GM21576 (cell line): ENCODE results near the gene ZNF346.

Source experiments
- ATAC-seq: cut with Tn5 transposase; IDR thresholded peaks from one replicate; pipeline ENCODE4 v1.9.1; 2021; ENCODE audit warnings: mild to moderate bottlenecking, moderate library complexity; ENCODE audit not compliant: unreplicated experiment

Gene ZNF346

GRCh38 chr5:177093803-177094202 is 71.3 kb downstream of the ZNF346 start:
- no peak for ATAC-seq

GRCh38 chr5:177094224-177095087 is 72.0 kb downstream of the ZNF346 start:
- ATAC-seq, result no peak

- no peak for ATAC-seq
These were observed 72.7 kb downstream of the ZNF346 start for GRCh38 chr5:177095088-177095669.

- no peak for ATAC-seq
These were observed 73.9 kb downstream of the ZNF346 start for GRCh38 chr5:177096162-177097015.

- ATAC-seq, result no peak
These were observed 74.8 kb downstream of the ZNF346 start for GRCh38 chr5:177097016-177097985.

DNA sequence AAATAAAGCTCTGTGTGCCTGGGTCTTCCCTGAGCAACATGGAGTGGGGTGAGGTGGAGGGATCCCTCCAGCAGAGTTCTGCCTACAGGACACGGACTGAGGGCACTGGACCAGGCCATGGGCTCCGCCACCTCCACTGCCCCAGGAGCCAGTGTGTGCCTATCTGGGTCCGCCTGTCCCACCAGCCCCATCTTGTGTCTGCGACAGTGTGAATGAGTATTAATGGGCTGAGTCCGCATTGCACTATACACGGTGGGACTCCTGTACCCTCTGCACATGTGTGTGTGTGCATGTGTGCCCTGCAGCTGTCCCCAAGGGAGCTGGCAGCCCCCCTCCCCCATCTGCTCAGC is 75.6 kb downstream of the ZNF346 start:
- no peak for ATAC-seq

DNA sequence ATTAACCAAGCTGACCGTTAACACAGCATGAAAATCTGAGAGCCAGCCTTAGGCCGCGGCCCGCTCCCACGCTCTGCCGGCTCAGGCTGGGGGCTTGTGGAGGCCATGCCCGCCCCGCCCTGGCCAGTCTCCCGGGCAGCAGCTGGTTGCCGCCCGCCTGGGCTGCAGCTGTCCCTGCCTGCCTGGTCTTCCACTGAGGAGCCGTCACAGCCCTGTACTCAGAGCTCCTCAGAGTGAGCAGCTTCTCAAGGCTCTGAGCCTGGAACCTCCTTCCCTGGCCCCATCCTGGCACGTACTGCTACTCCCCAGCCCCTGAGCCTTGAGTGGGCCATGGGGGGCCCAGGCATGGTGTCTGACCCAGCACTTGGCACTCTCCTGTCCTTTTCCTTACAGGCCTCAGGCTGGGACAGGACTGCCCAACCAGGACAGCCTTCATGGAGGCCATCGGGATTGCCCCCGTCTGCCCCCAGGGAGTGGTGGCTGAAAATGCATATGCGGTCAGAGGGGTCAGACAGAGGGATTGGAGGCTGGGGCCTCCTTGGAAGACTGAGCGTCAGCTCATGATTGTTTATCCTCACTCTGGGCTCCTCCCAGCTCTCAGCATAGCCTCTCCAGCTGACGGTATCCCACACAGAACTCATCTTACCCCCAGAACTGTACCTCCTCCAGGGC is 76.1 kb downstream of the ZNF346 start:
- no peak for ATAC-seq

- ATAC-seq, result no peak
These were observed 77.1 kb downstream of the ZNF346 start for GRCh38 chr5:177099422-177100093.

- ATAC-seq, result no peak
These were observed 78.2 kb downstream of the ZNF346 start for GRCh38 chr5:177100714-177101121.

- ATAC-seq, result no peak
These were observed 81.2 kb downstream of the ZNF346 start for GRCh38 chr5:177103523-177104253.

DNA sequence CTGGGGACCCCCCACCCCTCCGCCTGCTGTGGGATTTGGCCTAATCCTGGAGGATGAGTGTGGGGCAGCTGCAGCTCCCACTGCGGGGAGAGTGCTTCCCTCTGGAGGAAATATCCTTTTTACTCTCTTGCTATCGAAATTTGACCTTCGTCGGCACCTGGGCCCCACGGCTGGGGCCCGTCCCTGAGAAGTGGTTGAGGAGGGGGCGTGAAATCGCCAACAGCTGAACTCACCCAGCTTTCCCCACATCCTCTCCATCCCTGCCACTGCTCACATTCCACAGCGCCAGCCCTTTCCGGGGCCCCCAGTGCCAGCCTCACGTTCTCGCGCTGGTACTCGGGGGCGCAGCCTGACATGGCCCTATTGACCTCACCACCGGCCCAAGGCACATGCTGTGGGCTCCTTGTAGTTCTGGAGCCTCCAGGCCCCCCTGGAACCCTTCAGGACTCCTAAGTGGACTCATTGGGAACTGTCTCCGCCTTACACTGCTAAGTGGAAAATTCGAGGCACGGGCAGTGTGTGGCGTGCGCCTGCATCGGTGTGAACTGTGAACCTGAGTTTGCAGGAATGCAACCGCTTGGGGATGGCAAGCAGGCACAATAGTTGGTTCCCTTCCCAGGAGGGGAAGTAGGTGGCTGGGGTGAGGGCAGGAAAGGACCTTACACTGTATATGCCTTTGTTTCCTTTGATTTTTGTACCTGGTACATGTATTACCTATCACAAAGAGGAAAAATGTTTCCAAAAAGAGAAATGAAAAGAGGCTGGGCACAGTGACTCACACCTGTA is 83.4 kb downstream of the ZNF346 start:
- no peak for ATAC-seq

GRCh38 chr5:177107159-177107558 is 84.7 kb downstream of the ZNF346 start:
- no peak for ATAC-seq

DNA sequence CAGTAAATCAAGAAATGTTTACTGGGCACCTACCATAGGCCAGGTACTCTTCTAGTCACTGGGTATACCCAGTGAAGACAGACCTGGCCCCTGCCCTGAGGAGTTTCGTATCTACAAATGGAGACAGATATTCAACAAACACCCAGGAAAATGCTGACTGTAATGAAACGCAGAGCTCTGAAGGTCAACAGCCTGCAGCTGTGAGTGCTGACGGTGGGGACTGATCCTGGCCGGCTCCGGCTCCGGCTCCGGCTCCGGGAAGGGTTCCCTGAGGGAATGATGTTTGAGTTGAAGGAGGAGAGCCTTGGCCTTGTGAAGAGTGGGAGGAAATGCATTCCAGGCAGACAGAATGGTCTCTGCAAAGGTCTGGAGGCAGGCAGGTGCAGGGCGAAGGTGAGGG is 87.3 kb downstream of the ZNF346 start:
- no peak for ATAC-seq

- ATAC-seq, result no peak
These were observed 89.4 kb downstream of the ZNF346 start for GRCh38 chr5:177111720-177112394.

DNA sequence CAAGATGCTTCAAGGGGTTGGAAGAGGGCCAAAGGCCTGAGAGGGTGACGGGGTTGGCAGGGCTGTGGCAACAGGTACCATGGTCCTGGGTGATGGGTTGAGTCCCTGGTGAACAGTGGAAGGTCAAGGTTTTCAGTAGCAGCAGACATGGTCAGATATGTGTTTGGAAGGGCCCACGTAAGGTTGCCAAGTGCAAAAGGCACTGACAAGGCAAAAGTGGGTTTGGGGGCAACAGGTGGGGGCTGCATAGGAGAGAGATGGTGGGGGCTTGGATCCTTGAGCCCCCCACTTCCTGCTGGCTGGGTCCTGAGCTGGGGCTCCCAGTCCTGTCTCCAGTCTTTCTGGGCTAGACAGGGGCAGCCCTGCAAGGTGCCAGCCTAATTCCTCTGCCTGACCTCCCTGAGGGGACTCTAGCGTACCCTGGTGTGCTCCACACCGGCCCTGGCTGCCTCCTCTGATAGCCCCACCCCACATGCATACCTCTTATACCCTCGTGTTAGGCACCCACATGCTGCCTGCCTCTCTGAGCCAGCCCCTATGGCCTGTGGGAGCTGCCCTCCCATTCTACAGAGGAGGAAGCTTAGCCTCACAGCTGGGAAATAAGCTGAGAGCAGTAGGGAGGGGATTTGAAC is 90.2 kb downstream of the ZNF346 start:
- no peak for ATAC-seq

GRCh38 chr5:177113566-177114424 is 91.3 kb downstream of the ZNF346 start:
- no peak for ATAC-seq
